Measurements from ENCODE around the gene HSD17B11.

DNA sequence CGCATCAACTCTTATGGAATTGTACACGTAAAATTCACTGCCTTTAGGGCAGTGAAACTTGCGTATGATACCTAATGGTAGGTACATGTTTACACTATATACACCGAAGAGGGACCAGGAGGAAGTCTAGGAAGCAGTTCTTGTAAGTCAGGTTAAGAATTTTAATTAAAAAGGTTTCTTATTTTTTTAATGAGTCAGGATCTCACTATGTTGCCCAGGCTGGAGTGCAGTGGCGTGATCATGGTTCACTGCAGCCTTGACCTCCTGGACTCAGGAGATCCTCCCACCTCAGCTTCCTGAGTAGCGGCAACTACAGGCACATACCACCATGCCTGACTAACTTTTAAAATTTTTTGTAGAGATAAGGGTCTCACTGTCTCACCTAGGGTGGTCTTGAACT, 38.0 kb upstream of the HSD17B11 start:
- TF ChIP-seq EZH2 (IDR thresholded peaks at IDR 0.05; ENCODE audit: borderline replicate concordance) = no peak
- no peak for TF ChIP-seq CTCF (IDR thresholded peaks at IDR 0.05; ENCODE audit: poor library complexity)

Data from hepatocyte (in vitro differentiated cells).